GM19438 (cell line): ENCODE results near the gene LDLRAD4.

Experiments used
- ATAC-seq: cut with Tn5 transposase; IDR thresholded peaks from one replicate; pipeline ENCODE4 v1.9.1; 2021; ENCODE audit warnings: low read depth; ENCODE audit not compliant: unreplicated experiment

The LDLRAD4 gene

GRCh38 chr18:13615432-13615861, 396.9 kb downstream of the LDLRAD4 start:
- no peak for ATAC-seq

DNA sequence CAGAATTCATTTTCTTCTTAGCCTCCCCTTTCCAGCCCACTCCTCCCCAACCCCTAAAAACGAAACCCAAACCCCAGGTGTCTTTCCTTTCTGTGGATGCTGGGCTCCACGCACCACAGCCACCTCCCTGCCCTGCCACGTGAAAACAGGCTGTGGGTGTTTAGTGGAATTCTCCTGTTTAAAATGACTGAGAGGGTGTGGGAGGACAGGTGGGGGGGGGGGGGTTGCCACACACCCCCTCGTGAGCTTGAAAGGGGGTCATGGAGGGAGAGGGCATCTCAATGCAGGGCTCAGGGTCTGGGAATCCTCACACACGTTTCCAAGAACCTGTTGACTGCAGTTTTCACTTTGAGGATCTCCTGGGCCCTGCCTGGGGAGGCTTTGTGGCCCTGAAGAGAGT, 397.5 kb downstream of the LDLRAD4 start:
- ATAC-seq, result no peak

- no peak for ATAC-seq
These were observed 398.0 kb downstream of the LDLRAD4 start for GRCh38 chr18:13616525-13617035.

DNA sequence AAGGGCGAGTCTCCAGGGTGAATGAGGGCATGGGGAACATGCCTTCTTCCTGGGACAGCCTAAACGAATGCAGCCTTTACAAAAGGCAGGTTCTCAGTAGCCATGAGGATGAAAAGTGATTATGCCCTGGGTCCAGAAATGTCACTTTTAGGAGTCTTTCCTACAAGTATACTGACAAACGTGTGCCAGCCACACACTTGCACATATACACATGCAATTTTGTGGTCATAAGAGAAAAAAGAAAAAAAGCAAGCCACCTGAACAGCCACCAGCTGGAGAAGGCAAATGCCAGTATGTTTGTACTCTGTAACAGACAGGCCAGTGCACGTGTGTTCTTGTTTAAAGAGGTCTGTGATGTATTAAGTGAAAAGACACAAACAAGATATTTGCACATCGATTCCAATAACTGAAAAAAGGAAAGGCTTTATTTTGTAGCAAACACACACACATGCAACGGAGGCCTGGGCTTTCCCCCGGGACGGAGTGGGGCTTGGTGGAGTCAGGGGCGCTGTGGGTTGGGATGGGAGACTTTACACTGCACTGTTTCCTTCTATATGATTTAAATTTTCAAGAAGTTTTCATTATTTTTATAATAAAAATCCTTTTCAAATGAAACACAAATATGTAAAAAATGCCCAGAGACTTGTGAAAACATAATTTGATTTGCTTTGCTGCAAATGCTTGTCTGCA, 399.4 kb downstream of the LDLRAD4 start:
- no peak for ATAC-seq

GRCh38 chr18:13618760-13619438, 400.3 kb downstream of the LDLRAD4 start:
- no peak for ATAC-seq

- ATAC-seq, result no peak
These were observed 401.1 kb downstream of the LDLRAD4 start for GRCh38 chr18:13619505-13620205.

DNA sequence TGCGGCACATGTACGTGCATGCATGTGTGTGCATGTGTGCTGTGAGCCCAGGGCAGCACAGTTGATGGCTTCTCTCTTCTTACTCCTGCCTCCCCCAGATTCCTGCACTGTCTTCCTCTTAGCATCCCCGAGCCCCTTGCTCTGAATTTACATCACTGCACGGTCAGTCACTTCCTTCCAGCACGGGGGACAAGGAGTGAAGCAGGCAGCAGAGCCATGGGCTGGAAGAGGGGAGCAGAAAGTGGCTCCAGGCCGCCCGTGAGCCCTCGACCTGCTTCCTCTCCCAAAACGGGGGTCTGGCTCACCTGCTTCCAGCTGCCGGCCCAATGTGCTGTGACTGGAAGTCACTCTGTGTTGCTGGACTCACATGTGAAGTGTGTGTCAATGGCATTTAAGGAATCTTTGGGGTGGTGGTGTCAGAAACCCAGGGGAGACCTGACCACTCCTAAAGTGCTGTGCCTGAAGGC, 401.7 kb downstream of the LDLRAD4 start:
- ATAC-seq, result no peak

GRCh38 chr18:13620818-13621445, 402.4 kb downstream of the LDLRAD4 start:
- no peak for ATAC-seq

- no peak for ATAC-seq
These were observed 402.9 kb downstream of the LDLRAD4 start for GRCh38 chr18:13621446-13621849.

- ATAC-seq, result no peak
These were observed 403.5 kb downstream of the LDLRAD4 start for GRCh38 chr18:13621886-13622619.

GRCh38 chr18:13622751-13623150, 404.2 kb downstream of the LDLRAD4 start:
- ATAC-seq, result no peak

DNA sequence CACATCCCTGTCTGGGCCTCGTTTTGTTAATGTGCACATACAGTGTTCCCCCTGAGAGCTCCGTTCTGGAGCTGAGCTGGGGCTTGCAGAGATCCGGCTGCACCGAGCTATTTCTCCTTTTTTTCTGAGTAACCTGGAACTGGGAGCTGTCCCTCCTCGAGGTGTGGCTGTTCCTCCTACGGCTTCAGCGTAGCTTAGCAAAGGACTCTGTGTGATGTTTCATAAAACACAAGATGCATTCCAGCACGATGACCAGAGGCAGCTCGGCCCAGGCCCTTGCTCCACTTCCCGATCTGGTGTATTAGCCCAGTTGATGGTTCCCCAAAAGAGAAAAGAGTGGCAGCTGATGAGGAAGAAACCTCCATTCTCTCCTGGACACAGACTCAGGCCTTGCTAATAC, 404.8 kb downstream of the LDLRAD4 start:
- no peak for ATAC-seq

DNA sequence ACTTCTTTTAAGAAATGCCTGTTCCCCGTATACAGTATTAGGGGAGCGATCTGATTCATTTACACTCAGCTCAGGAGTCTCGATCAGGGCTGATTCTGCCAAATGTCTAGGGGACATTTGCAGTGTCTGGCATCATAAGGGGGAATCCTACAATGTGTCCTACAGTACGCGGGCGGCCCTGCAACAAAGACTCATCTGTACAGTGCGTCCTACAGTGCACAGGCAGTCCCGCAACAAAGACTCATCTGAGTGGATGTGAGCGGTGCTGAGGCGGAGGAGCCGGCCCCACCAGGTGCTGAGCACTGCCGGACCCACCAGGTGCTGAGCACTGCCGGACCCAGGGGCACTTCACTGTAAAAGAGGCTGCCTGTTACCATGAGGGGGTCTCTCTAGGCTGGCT, 405.3 kb downstream of the LDLRAD4 start:
- no peak for ATAC-seq

DNA sequence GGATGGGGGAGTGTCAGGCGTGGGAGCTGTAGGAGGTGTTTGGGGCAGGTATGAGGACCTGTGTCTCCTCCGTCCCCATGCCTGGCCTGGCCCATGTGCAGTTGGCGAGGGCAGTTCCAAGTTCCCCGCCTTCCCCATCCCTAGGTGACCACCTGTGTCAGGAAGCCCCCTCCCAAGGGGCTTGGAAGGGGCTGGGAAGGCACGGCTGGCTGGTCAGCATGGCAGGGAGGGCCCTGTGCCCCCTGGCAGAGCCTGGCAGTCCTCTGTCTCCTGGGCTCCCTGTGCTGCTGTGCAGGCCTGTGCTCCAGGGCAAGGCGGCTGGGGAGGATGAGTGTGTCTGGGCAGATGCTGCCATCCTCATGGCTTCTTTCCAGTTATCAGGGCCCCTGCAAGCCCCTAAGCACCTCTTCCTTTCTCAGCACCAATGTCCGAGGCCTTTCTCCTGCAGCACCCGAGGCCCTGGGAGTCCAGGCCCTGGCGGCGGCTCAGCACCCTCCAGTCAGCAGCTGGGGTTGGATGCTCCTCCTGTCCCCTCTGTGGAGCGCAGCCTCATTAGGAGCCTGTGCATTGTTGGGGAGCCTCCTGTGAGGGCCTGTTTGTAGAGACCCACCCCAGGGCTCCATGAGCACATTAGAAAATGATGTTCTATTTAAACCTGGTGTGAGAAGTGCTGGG, 406.1 kb downstream of the LDLRAD4 start:
- ATAC-seq, result no peak

DNA sequence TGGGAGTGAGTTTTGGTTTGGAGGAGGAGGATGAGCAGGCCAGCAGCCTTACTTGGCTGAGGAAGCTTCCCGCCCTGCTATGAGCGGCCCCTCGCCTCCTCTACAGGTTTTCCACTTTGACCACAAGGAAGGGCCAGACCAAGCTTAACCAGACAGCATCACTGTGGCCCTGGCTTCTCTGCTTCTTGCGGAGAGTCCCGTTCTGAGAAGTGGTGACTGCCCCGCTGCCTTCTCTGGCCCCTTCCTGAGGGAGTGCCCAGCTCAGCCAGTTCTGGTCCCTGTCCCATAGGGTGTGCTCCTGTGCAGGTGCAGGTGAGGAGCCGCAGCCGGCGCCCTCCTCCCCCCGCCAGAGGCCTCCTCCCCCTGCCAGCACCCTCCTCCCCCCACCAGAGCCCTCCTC, 406.8 kb downstream of the LDLRAD4 start:
- ATAC-seq, result no peak

- ATAC-seq, result no peak
These were observed 407.4 kb downstream of the LDLRAD4 start for GRCh38 chr18:13625843-13626543.

- ATAC-seq, result no peak
These were observed 408.0 kb downstream of the LDLRAD4 start for GRCh38 chr18:13626544-13626908.

GRCh38 chr18:13627639-13628038, 409.1 kb downstream of the LDLRAD4 start:
- no peak for ATAC-seq

GRCh38 chr18:13628211-13628610, 409.7 kb downstream of the LDLRAD4 start:
- ATAC-seq, result no peak
